ENCODE results near the gene TNRC18. TPM values are rescaled to one million over a fixed set of nuclear protein-coding genes. Genes with fewer than 3 reads are reported as not detected.

The TNRC18 gene
- total and polyA plus RNA-seq, 9 of the 15 experiments (the other 6 are each of a cell fraction or from before 2014, with no cell fraction given), result 0.03 to 43.2 (median 18.0) TPM

DNA sequence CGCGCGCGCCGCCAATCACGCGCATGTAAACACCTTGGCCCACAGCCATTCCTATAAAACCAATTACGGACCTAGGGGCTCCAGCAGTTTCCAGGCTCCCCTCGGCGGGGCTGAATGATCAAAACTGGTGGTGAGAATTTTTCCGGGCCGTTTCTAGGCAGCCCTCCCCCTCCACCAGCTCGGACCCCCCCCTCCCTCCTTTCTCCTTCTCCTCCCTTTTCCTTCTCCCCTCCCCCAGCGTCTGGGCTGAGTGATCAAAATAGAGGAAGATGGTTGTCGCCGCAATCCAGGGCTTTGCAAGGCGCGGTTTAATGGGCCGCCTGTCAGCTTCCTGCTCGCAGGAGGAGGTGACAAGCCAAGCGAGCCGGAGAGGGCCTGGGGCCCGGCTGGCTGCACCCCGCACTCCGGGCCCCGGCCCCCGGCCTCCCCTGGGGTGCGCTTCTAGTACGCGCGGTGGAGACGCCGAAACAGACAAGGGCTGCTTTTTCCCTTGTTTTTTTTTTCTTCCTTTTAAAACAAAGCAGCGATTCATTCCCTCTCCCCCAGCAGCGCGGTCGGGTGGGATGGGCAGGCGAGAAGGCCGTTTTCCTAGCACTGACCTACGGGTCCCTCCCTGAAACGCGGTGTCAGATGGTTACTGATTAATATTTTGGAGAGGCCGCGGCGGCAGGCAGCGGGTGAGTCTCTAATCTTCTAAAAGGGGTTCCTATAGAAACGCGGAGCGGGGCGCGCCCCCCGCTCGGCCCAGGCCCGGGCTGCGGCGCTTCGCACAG, 528 bp upstream of the TNRC18 start (continued):
- TF ChIP-seq, protein P1, sequence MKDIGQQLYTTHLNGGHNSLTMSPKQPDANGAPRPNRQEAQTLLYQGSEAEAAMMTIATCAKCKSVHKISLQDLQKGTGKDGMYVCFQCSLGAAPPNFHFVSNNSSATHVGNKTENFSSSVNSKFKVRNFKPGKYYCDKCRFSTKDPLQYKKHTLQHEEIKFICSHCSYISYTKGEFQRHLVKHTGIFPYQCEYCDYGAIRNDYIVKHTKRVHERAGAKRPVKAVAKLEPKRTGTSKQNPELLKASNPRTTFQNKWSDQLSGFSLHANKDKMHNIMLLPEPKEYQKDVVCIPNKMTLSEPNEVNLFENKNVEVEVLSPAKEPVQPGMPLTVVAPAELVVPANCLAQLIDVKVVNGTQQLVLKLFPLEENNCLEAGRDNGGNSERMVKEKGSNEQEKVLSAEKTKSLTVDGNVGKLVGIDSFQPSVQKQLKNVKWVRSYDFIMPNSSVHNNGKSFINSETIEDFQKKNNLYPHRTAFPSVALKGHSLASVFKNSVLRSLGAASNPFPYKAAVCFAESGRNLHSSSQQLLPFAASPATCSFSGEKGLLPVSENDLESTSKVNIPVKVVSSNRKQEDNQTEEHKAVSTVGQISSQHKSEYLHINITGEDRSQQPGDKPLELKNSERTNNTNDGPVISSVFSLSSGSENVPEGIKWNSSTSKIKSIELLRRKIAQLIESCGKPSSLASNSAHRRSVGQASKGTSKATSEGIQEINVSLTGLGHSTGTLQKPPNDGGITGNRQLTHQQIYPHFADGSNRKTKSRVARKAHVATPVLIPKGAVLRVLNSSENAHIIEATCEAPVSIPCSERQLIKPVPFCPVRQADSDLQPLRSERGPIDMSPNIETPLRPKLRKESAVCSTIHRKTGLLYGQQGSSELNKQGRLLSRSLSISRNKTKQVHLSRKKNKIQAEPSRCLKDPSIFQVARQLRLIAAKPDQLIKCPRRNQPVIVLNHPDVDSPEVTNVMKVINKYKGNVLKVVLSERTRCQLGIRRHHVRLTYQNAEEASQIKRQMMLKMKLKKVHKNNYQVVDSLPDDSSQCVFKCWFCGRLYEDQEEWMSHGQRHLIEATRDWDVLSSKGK (CRISPR knock-in tag; IDR thresholded peaks at IDR 0.05), result no peak
- TF ChIP-seq TCFL5 (CRISPR knock-in tag; conservative IDR thresholded peaks at IDR 0.05) (no peak), ZNF384 (IDR thresholded peaks at IDR 0.05; ENCODE audit: low read depth, low read length) (peak; percentile 24; the same call in 1 of the 2 replicates), KLF16 (IDR thresholded peaks at IDR 0.05) (no peak), CREM (IDR thresholded peaks at IDR 0.05; ENCODE audit: low read depth) (peak; percentile 62), SREBF2 (CRISPR knock-in tag; IDR thresholded peaks at IDR 0.05) (no peak), CEBPB (tag; IDR thresholded peaks at IDR 0.05) (no peak), STAG1 (CRISPR knock-in tag; IDR thresholded peaks at IDR 0.05; ENCODE audit: borderline replicate concordance) (no peak), SMARCC2 (IDR thresholded peaks at IDR 0.05; ENCODE audit: low read depth) (no peak), ZNF699 (CRISPR knock-in tag; IDR thresholded peaks at IDR 0.05; ENCODE audit: insufficient replicate concordance) (no peak), CCNT2 (IDR thresholded peaks at IDR 0.05; ENCODE audit: borderline replicate concordance, extremely low read depth, insufficient read length, low read depth, low read length) (peak; percentile 36), PHF20 (IDR thresholded peaks at IDR 0.05; ENCODE audit: partially characterized antibody) (no peak), ZNF232 (CRISPR knock-in tag; IDR thresholded peaks at IDR 0.05) (no peak), ZC3H8 (IDR thresholded peaks at IDR 0.05) (no peak), NBN (IDR thresholded peaks at IDR 0.05; ENCODE audit: low read depth) (peak; percentile 71; the same call in 1 of the 2 replicates), HDAC1 (IDR thresholded peaks at IDR 0.05) (no peak; a peak in 1 of 4 replicates)
- TF ChIP-seq, protein P2, sequence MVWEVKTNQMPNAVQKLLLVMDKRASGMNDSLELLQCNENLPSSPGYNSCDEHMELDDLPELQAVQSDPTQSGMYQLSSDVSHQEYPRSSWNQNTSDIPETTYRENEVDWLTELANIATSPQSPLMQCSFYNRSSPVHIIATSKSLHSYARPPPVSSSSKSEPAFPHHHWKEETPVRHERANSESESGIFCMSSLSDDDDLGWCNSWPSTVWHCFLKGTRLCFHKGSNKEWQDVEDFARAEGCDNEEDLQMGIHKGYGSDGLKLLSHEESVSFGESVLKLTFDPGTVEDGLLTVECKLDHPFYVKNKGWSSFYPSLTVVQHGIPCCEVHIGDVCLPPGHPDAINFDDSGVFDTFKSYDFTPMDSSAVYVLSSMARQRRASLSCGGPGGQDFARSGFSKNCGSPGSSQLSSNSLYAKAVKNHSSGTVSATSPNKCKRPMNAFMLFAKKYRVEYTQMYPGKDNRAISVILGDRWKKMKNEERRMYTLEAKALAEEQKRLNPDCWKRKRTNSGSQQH (CRISPR knock-in tag; IDR thresholded peaks at IDR 0.05), result no peak
- TF ChIP-seq, protein P3, sequence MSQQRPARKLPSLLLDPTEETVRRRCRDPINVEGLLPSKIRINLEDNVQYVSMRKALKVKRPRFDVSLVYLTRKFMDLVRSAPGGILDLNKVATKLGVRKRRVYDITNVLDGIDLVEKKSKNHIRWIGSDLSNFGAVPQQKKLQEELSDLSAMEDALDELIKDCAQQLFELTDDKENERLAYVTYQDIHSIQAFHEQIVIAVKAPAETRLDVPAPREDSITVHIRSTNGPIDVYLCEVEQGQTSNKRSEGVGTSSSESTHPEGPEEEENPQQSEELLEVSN (IDR thresholded peaks at IDR 0.05; ENCODE audit: borderline replicate concordance in 1 of 2, extremely low read depth in 1 of 2, insufficient read depth in 1 of 2, insufficient read length in 1 of 2, low read depth in 1 of 2, low read length in 1 of 2, poor library complexity in 1 of 2, severe bottlenecking in 1 of 2), result no peak
- TF ChIP-seq, protein P4, sequence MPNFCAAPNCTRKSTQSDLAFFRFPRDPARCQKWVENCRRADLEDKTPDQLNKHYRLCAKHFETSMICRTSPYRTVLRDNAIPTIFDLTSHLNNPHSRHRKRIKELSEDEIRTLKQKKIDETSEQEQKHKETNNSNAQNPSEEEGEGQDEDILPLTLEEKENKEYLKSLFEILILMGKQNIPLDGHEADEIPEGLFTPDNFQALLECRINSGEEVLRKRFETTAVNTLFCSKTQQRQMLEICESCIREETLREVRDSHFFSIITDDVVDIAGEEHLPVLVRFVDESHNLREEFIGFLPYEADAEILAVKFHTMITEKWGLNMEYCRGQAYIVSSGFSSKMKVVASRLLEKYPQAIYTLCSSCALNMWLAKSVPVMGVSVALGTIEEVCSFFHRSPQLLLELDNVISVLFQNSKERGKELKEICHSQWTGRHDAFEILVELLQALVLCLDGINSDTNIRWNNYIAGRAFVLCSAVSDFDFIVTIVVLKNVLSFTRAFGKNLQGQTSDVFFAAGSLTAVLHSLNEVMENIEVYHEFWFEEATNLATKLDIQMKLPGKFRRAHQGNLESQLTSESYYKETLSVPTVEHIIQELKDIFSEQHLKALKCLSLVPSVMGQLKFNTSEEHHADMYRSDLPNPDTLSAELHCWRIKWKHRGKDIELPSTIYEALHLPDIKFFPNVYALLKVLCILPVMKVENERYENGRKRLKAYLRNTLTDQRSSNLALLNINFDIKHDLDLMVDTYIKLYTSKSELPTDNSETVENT (CRISPR knock-in tag; IDR thresholded peaks at IDR 0.05), result no peak
